GM18498 (cell line): ENCODE measurements around the gene DLEU7.
A peak's percentile ranks its signal among the peaks of the same experiment; 100 is the strongest.

Experiments used
- ATAC-seq: cut with Tn5 transposase; IDR thresholded peaks from one replicate; pipeline ENCODE4 v1.9.1; 2021; ENCODE audit warnings: mild to moderate bottlenecking, moderate library complexity; ENCODE audit not compliant: unreplicated experiment

Gene DLEU7

DNA sequence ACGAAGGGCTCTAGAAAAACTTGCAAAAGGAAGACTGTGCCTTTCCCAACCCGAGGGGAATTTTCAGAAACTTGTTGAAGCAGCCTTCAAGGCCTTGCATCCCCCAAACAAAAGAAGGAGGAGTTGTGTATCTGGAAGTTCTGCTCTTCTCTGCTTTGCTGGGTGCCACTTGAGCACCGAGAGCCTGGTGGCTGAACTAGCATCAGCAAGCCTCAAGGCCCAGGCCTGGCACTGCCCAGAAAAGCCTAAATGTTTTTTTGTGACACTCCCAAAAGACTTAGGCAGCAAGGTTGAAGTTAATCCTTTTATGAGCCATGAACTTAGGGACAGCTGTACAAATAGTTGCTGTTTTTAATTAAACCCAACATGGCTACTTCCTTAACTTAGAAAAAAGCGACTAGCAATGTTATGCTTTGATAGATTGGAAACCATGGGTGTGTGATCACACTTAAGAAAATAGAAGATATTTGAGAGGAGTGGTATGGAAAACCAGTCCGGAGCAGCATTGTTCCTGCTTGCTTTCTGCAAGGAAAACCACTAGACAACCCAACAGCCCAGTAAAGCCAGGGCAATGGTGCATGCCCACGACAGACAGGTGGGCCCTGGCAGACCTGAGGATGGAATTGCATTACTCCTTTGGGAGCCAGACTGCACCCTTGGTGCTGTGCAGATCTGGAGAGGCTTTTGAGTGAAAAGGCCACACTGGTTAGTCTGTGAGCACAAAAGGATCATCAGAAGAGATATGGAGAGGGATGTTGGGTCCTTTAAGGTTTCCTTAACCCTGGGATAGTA lies 788 bp upstream of the DLEU7 start:
- ATAC-seq, result no peak

DNA sequence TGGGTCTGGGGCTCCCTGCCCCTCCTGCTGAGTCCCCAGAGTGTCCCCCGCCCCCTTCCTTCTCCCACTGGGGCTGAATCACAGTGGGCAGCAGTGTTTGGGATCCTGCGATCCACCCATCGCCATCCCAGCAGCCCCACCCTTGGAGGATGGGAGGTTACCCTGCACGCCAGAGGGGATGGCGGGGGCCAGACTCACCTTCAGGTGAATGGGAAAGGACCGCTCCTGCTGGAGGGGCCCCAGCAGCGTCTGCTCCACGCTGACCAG lies 569 bp downstream of the DLEU7 start:
- ATAC-seq, result no peak

DNA sequence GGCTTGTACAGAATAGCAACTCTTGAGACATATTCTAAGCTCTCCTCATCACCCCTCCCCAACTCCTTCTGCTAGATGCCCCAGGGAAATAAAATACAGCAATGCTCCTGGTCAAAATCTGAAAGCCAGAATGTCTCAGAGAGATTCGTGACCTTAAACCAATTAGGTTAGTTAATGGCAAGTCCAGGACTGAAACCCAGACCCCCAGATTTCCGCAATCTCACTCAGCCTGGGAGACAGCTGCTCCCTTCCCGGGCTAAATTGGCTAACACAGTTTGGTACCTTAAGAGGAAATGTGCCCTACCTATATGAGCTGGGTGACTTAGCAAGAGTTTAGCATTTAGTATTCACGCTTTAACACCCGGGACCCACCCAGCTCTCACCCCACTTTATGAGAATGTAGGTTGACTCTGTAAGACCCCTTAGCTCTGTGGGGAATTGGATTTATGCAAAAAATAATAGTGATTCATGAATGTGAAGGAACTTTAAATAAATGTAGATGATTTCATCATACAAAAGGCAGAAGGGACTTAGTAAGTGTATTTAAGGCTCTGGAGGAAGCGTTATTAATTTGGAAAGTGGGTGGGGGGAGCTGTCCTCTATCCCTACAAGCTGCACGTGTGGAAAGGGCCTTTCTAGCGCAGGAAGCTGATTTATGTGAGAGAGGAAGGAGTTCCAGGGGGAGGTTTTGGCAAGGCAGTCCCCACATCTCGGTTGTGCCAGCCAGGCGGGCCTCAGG lies 1.1 kb downstream of the DLEU7 start:
- no peak for ATAC-seq

DNA sequence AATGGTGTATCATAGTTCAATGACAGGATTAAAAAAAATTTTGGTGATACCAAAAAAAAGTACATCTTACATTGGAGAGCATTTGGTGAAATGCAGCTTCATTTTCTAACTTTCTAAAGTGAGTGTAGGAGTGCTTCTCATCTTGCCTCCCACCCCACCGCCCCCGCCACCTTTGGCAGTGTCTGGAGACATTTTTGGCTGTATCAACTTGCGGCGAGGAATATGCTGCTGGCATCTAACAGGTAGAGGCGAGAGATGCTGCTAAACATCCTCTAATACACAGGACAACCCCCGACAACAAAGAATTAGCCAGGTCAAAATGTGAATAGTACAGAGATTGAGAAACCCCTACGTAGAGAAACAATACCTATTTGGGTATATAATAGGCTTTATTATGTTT lies 1.7 kb downstream of the DLEU7 start:
- no peak for ATAC-seq

DNA sequence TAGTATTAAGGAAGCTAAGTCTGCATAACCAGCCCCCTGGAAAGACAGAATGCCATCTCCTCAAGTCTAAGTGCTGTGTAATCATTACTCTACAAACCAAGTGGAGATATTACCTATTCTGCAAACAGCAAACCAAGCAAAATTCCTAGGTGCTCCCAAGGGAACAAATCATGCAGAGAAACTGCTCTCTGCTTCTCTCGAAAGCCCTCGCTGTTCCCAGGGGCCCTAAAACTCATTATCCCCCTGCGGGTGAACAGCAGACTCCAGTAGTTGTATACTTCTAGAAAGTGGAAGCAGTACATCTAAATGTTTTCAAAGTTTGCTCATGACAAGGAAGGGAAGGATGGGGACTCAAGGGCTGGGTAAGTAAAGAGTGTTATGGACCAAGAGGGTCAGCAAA lies 3.2 kb downstream of the DLEU7 start:
- ATAC-seq, result no peak

DNA sequence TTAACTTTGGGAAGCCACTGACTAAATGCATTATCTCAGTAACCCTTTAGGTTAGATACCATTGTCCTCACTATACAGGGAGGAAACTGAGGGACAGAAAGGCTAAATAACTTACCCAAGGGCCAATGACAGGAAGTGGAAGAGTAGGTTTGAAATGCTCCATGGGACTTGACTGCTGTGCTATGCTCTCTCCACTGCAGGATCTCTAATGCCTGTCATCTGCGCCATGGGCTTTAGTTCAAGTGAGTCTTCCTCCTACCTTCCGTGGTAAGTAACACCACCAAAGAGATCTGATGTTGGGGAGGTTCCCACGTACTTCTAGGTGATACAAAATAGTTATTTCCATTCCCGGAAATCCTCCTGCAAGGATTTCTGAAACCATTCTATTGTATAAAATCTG lies 3.7 kb downstream of the DLEU7 start:
- no peak for ATAC-seq

DNA sequence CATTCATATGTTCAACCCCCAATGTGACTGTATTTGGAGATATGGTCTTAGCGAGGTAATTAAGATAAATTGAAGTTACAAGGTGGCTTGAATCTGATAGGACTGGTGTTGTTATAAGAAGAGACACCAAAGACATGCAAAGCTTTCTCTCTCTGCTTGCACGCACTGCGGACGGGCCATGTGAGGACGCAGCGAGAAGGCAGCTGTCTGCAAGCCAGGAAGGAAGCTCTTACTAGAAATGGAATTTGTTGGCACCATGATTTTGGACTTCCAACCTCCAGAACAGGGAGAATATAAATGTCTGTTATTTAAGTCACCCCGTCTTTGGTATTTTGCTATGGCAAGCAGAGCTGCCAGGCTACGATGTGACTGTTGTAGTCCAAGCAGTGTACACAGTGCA lies 4.8 kb downstream of the DLEU7 start:
- ATAC-seq, result no peak

DNA sequence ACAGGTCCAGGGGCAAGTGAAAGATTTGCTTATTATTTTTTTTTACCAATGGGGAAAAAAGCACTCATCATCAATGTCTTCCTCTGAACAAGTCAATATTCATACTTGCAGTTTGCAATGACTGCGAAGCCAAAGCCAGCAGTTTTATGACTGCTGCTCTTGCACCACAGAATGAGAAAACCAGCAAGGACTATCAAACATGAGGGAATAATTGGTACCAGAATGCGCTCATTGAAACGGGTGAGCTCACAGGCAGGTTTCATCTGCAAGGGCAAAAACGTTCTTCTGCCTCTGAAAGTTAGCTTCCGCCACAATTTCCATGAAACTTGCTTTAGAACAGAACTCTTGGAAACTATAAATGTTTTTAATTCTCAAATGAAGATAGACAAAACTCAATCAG lies 5.5 kb downstream of the DLEU7 start:
- ATAC-seq, result no peak

DNA sequence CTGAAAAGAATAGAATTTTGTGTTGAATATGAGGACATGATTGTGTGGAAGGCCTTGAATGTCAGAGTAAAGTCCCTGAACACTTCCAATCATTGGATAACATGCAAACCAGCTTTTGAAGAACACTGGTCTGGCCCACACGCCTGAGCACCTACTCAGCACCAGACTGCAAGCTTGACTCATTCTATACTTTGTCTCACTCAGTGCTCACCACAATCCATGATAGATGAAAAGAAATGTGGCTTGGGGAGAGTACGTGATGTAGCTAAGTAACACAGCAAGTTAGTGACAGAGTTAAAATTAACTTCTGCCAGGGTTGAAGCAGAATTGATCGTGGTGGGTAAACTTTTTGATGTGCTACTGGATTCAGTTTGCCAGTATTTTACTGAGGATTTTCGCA lies 12.0 kb downstream of the DLEU7 start:
- ATAC-seq, result no peak

DNA sequence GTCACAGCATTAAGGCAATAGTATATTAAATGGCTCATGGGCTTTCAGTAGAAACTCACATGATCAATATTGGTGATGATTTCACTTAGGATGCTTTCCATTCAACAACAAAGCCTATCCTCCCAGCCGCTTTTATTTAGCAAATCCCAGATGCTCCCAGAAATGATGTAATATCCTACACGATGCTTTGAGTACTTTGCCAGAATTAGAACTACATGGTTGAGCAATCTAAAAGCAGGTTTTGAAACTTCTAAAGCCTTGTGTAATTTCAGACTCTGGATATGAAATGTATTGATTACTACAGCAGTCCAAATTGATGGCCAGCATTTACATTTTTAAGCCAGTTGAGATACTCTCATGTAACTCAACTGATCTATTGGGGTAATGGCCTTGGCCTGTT lies 13.6 kb downstream of the DLEU7 start:
- no peak for ATAC-seq

DNA sequence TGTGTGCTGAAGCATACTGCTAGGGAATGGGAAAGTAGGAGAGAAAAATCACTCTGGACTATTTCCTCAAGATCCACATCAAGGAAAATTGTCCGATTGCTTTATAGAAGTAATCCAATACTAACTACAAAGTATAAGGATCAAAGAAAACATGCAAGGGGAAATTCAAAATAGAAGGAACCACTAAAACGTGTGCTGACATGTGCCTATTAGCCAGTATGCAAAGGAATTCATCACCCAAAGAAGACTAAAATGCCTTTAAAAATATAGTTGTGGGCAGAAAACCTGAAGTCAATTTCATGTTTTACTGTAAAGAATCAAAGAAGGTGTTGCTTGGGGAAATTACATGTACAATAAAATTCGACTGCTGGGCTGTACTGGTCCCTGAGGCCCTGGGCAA lies 14.3 kb downstream of the DLEU7 start:
- no peak for ATAC-seq

DNA sequence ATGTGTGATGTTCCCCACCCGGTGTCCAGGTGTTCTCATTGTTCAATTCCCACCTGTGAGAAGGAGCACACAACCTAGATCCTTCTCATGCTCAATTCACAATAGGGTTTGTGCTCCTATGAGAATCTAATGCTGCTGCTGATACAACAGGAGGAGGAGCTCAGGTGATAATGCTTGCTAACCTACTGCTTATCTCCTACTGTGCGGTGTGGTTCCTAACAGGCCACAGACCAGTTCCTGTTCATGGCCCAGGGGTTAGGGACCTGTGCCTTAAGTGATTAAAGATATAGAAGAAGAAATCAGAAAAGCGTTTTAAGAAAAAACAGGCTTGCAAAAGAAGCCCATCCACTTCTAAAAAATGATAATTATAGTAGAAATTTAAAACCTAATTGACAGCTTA lies 17.5 kb downstream of the DLEU7 start:
- no peak for ATAC-seq

DNA sequence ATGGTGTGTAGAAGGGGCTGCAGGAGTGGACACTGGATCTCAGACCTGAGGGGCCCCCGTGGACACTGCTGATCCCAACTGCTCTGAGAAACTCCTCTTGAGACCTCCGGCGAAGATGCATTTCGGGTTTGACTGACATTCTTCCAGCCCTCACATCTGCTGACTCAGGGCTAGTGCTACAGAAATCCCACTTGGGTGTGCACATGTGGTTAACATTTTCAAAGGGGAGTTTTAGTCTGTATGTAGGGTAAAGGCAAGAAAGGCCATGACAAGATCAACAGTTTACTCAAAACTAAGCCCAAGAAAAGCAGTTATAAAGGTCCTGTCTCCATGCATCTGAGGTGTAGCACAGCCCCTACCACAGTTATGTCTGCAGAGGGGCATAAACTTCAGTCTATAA lies 31.2 kb downstream of the DLEU7 start:
- ATAC-seq, result no peak

DNA sequence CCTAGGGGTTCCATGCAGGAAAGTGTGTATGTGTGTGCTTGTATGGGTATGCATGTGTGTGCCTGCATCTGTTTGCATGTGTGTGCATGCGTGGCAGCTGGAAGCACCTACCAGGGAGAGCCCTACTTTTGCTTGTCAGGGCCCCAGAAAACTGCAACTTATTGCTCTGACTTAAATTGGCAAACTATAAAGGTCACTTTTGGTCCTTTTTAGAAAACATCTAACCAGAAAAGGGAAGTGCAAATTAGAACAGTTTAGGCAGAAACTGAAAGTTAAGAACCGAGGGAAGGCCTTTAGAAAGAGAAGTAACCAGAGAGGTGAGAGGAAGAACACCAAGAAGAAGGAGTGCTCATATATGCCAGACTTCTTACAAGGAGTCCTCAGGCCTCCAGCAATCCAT lies 32.5 kb downstream of the DLEU7 start:
- ATAC-seq, result peak; percentile 92

DNA sequence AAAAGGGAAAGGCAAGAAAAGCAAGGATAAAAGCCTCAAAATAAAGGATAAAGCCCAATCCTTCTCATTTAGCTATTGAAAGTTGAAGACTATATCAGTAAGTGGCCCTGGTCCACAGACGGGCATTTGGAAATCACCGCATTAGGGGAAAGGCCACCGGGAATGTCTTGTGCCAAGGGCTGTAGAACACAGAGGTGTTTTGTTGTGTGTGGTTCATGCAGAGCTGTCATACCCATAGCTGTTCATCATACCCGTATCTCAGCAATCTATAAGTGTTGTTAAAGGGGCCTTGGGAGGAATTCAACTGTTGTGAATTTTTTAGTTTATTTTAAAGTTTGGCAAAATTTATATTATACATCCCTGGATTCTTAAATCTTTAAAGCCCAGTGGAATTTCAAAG lies 33.0 kb downstream of the DLEU7 start:
- no peak for ATAC-seq

DNA sequence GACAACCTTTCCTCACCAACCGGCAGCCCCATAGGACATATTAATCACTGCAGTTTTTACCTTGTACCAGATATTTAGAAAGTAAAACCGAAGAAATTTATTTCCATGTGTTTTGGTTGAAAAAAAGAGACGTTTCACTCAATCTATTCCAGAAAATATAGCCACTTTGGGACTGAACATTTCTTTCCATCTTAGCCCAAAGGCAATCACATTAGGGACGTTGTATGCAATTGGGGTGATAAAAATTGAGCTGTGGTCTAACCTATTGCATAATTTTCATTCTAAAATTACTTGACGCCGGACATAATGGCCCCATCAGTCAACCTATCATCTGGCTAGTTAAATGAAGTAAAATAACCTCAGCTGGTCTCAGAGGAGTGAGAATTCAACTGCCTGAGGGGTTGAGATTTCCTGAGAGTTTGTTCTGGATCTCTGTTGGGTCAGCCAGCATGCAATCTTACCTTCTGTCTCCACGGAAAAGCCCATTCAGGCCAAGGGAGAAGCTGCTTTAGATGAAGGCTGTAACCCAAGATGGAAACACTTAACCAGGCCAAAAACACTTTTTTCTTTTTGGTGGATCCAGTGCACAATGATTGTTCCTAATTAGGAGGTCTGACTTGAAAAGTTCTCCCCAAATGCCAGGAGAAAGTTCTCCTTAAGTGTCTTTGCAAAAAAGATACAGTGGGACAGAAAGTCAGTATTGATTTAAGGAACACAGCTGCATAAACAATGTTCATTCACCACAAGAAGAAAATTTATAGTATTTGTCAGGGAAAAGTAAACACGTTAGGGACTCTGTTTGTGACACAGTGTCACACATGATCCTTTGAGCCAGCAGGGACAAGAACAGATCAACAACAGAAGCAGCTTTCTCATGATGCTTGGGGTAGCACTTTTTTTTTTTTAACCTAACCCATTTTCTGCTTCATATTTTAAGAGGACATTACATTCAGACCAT lies 34.1 kb downstream of the DLEU7 start:
- ATAC-seq, result no peak

DNA sequence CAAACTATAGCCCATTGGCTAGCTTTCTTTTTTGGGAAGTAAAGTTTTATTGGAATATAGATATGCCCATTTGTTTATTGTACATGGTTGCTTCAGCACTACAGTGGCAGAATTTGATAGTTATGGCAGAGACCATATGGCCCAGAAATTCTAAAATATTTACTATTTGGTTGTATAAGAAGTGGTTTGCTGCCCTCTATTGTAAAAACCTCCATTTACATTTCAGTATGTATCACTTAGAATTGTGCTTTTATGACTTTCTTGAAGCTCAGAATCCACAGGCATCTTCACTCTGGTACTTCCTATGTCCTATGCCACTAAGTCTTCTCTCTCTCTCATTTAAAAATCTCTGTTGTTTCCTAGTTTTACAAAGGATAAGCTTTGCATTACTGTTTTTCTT lies 37.7 kb downstream of the DLEU7 start:
- ATAC-seq, result no peak

DNA sequence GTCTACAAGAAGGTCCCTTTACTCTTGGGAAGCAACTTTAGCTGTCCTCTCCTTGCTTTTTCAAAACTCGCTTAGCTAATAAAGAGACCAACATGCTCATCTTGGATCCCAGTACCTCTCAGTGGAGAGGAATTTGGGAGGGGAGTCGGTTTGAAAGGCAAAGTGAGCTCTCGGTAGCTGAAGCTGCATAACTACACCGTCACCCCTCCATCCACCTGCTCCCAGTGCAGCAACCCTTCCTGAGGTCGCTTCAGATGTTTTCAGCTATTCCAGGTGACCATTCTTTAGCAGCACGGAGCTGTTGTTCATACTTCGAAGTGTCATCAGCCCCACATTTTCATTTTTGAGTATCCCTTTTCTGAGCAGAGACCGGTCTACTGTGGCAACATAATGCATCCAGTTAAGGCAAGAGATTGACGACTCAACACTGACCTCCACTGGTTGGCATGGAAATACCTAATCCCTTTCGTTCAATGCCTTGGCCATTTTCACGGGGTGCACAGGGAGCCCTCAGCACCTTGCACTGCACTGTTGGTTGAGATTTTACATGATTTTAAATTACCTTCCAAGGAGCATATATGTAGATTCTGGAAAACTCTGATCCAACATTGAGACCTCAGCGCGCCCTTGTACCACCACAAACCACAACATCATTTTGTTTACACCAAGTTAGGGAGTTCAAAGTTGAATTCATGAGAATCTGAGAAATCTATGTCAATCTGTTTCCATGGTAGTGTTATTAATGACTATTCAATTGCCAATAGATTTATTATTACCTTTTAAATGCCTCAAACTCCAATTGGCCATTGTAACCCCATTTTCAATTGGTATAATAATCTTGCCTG lies 42.2 kb downstream of the DLEU7 start:
- peak; percentile 88 for ATAC-seq

DNA sequence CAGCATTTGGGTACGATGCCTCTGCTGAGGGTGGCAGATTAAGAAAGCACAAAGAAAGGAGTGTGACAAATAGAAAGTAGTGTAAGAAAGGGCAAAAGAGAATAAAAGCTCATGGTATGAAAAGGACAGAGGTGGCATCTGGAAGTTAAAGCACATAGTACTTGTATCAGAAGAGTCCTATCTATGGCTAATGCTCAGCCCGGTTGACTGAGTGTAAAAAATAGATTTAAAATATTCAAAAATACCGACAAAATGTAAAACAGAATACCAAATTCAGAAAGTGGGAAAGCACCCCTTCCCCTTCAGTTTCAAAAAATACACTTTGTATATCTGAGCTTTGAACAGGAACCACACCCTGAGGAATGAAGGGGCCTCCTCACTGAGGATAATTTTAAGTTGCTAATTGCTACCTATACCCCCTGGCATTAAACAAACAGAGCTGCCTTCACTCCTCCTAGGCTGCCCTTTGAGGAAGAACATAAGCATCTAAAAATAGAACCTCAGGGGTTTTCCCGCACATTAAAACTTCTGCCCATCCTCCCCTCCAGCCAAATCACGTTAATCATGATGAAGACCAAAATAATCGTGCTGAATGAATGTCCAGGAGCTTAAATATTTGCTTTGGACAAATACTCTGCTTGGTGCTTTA lies 43.3 kb downstream of the DLEU7 start:
- no peak for ATAC-seq

DNA sequence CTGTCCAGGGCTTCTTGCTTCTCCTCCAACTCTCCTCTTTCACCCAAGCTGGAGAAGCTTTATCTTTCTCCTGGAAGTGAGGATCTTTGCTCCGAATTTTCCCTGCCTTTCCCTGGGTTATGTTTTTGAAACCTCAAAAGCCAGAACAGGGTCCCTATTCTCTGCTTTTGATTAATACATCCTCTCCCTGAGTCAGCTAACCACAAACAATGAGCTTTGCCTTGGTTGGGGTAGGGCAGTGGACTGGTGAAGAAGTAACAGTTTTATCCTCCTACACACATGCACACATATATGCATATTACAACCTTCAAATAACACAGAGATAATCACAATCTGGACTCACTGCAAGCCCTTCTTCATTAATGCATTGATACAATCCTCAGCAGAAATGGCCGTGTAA lies 44.6 kb downstream of the DLEU7 start:
- ATAC-seq, result no peak
